ENCODE results near the gene NR1H4.

GRCh38 chr12:100458191-100458590 is 15.5 kb upstream of the NR1H4 start:
- TF ChIP-seq CTCF (IDR thresholded peaks at IDR 0.05) (no peak), POLR2A (IDR thresholded peaks at IDR 0.05) (no peak)
